Measurements from ENCODE around the gene ERC2.

ERC2 gene

GRCh38 chr3:55716044-55716443 lies 752.2 kb downstream of the ERC2 start:
- DNase-seq (ENCODE audit: low read depth in 2 of 2) = no peak

- no peak for DNase-seq (ENCODE audit: low read depth in 2 of 2)
These were observed 754.2 kb downstream of the ERC2 start for GRCh38 chr3:55714057-55714456.

GRCh38 chr3:55711646-55712045 lies 756.6 kb downstream of the ERC2 start:
- DNase-seq (ENCODE audit: low read depth in 2 of 2) = no peak

- no peak for DNase-seq (ENCODE audit: low read depth in 2 of 2)
These were observed 758.8 kb downstream of the ERC2 start for GRCh38 chr3:55709411-55710012.

GRCh38 chr3:55708921-55709320 lies 759.3 kb downstream of the ERC2 start:
- DNase-seq (ENCODE audit: low read depth in 2 of 2) = no peak

- no peak for DNase-seq (ENCODE audit: low read depth in 2 of 2)
These were observed 760.0 kb downstream of the ERC2 start for GRCh38 chr3:55708242-55708641.

GRCh38 chr3:55704521-55704920 lies 763.7 kb downstream of the ERC2 start:
- no peak for DNase-seq (ENCODE audit: low read depth in 2 of 2)

- no peak for DNase-seq (ENCODE audit: low read depth in 2 of 2)
These were observed 765.4 kb downstream of the ERC2 start for GRCh38 chr3:55702822-55703221.

GRCh38 chr3:55701997-55702396 lies 766.3 kb downstream of the ERC2 start:
- DNase-seq (ENCODE audit: low read depth in 2 of 2) = no peak

- no peak for DNase-seq (ENCODE audit: low read depth in 2 of 2)
These were observed 769.4 kb downstream of the ERC2 start for GRCh38 chr3:55698831-55699230.

- DNase-seq (ENCODE audit: low read depth in 2 of 2) = no peak
These were observed 770.9 kb downstream of the ERC2 start for GRCh38 chr3:55697177-55697865.

- no peak for DNase-seq (ENCODE audit: low read depth in 2 of 2)
These were observed 775.2 kb downstream of the ERC2 start for GRCh38 chr3:55692957-55693558.

GRCh38 chr3:55692295-55692956 lies 775.8 kb downstream of the ERC2 start:
- DNase-seq (ENCODE audit: low read depth in 2 of 2) = no peak

GRCh38 chr3:55691141-55691540 lies 777.1 kb downstream of the ERC2 start:
- no peak for DNase-seq (ENCODE audit: low read depth in 2 of 2)

GRCh38 chr3:55690726-55691125 lies 777.5 kb downstream of the ERC2 start:
- no peak for DNase-seq (ENCODE audit: low read depth in 2 of 2)

- DNase-seq (ENCODE audit: low read depth in 2 of 2) = no peak
These were observed 778.1 kb downstream of the ERC2 start for GRCh38 chr3:55690177-55690576.

- no peak for DNase-seq (ENCODE audit: low read depth in 2 of 2)
These were observed 780.1 kb downstream of the ERC2 start for GRCh38 chr3:55688154-55688553.

GRCh38 chr3:55687526-55687925 lies 780.7 kb downstream of the ERC2 start:
- DNase-seq (ENCODE audit: low read depth in 2 of 2) = no peak

- DNase-seq (ENCODE audit: low read depth in 2 of 2) = no peak
These were observed 781.6 kb downstream of the ERC2 start for GRCh38 chr3:55686426-55687254.

GRCh38 chr3:55683666-55684270 lies 784.5 kb downstream of the ERC2 start:
- DNase-seq (ENCODE audit: low read depth in 2 of 2) = no peak

- no peak for DNase-seq (ENCODE audit: low read depth in 2 of 2)
These were observed 785.8 kb downstream of the ERC2 start for GRCh38 chr3:55682461-55682860.

Measured in stimulated activated CD8-positive, alpha-beta memory T cell treated with anti-CD3 and anti-CD28 coated beads, Interleukin-2, amount 100 ng/mL, for 1 hour (primary cell).